ENCODE results near the gene JCAD.

DNA sequence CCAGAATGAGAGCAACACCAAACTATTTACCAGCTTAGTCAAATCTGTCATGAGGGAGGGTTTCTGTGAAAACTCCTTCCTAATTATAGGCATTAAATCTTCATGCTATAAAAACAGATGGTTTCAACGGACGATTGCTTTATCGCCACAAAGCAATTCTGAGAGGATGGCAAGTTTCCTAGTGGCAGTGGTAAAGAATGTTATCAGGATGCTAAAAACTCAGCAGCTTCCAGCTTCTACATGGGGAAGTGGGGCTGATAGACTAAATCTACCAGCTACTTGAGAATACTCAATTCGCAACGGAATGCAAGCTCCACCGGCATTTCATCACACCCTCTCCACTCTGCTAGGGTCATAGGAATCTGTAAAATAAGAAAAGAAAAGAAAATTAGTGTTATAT, 41.8 kb downstream of the JCAD start:
- TF ChIP-seq, protein P1, sequence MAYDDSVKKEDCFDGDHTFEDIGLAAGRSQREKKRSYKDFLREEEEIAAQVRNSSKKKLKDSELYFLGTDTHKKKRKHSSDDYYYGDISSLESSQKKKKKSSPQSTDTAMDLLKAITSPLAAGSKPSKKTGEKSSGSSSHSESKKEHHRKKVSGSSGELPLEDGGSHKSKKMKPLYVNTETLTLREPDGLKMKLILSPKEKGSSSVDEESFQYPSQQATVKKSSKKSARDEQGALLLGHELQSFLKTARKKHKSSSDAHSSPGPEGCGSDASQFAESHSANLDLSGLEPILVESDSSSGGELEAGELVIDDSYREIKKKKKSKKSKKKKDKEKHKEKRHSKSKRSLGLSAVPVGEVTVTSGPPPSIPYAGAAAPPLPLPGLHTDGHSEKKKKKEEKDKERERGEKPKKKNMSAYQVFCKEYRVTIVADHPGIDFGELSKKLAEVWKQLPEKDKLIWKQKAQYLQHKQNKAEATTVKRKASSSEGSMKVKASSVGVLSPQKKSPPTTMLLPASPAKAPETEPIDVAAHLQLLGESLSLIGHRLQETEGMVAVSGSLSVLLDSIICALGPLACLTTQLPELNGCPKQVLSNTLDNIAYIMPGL (CRISPR knock-in tag; IDR thresholded peaks at IDR 0.05; ENCODE audit: borderline replicate concordance) = no peak
- TF ChIP-seq, protein P2, sequence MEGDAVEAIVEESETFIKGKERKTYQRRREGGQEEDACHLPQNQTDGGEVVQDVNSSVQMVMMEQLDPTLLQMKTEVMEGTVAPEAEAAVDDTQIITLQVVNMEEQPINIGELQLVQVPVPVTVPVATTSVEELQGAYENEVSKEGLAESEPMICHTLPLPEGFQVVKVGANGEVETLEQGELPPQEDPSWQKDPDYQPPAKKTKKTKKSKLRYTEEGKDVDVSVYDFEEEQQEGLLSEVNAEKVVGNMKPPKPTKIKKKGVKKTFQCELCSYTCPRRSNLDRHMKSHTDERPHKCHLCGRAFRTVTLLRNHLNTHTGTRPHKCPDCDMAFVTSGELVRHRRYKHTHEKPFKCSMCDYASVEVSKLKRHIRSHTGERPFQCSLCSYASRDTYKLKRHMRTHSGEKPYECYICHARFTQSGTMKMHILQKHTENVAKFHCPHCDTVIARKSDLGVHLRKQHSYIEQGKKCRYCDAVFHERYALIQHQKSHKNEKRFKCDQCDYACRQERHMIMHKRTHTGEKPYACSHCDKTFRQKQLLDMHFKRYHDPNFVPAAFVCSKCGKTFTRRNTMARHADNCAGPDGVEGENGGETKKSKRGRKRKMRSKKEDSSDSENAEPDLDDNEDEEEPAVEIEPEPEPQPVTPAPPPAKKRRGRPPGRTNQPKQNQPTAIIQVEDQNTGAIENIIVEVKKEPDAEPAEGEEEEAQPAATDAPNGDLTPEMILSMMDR (IDR thresholded peaks at IDR 0.05) = no peak
- TF ChIP-seq RCOR1 (IDR thresholded peaks at IDR 0.05; ENCODE audit: low read depth, low read length) = no peak
- TF ChIP-seq, protein P3, sequence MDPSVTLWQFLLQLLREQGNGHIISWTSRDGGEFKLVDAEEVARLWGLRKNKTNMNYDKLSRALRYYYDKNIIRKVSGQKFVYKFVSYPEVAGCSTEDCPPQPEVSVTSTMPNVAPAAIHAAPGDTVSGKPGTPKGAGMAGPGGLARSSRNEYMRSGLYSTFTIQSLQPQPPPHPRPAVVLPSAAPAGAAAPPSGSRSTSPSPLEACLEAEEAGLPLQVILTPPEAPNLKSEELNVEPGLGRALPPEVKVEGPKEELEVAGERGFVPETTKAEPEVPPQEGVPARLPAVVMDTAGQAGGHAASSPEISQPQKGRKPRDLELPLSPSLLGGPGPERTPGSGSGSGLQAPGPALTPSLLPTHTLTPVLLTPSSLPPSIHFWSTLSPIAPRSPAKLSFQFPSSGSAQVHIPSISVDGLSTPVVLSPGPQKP (IDR thresholded peaks at IDR 0.05; ENCODE audit: low read depth, low read length) = no peak
- TF ChIP-seq, protein P4, sequence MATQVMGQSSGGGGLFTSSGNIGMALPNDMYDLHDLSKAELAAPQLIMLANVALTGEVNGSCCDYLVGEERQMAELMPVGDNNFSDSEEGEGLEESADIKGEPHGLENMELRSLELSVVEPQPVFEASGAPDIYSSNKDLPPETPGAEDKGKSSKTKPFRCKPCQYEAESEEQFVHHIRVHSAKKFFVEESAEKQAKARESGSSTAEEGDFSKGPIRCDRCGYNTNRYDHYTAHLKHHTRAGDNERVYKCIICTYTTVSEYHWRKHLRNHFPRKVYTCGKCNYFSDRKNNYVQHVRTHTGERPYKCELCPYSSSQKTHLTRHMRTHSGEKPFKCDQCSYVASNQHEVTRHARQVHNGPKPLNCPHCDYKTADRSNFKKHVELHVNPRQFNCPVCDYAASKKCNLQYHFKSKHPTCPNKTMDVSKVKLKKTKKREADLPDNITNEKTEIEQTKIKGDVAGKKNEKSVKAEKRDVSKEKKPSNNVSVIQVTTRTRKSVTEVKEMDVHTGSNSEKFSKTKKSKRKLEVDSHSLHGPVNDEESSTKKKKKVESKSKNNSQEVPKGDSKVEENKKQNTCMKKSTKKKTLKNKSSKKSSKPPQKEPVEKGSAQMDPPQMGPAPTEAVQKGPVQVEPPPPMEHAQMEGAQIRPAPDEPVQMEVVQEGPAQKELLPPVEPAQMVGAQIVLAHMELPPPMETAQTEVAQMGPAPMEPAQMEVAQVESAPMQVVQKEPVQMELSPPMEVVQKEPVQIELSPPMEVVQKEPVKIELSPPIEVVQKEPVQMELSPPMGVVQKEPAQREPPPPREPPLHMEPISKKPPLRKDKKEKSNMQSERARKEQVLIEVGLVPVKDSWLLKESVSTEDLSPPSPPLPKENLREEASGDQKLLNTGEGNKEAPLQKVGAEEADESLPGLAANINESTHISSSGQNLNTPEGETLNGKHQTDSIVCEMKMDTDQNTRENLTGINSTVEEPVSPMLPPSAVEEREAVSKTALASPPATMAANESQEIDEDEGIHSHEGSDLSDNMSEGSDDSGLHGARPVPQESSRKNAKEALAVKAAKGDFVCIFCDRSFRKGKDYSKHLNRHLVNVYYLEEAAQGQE (IDR thresholded peaks at IDR 0.05) = no peak

All from A549 (cell line).